ENCODE results near the gene PATL2. TPM values are rescaled to one million over a fixed set of nuclear protein-coding genes. Genes with fewer than 3 reads are reported as not detected.

The PATL2 gene
- total and polyA plus RNA-seq, 3 donors from 2014 or later, result 0.62 to 0.87 (median 0.76) TPM

DNA sequence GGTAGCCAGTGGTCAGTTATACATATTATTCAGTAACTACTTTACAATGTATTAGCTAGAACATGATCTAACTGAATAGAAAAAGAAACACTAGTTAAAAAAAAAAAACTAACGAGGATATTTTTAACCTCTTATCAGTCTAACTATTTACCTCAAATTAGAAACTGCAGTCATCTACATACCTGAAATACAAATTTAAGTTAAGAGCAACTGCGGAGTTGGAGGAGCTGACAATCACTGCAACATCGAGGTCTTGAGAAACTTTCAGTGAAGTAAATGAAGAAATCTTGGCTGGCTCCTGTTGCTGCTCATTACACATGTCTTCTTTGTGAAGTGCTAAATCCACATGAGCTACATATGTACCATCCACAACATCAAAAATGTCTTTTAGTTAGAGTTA lies 54.2 kb downstream of the PATL2 start:
- WGBS, 2 donors, result 85 to 92% methylated on average over 3 of the region's 3 CpGs
- H3K4me3 ChIP-seq, result no peak overlapping the region
- intact Hi-C loops (cut with DNase I; ENCODE audit: low total_unique reads), result no loop called here
- no peaks in the 10 kb centered on the region for H3K27me3 ChIP-seq
- no peaks in the 10 kb centered on the region for H3K36me3 ChIP-seq (ENCODE audit: low read depth, missing control alignments)
- TF ChIP-seq POLR2A (IDR thresholded peaks at IDR 0.05) (no peak), CTCF (IDR thresholded peaks at IDR 0.05) (no peak)
- H3K4me1 ChIP-seq, result no peaks in the 10 kb centered on the region
- no peak overlapping the region for H3K27ac ChIP-seq
- H3K9me3 ChIP-seq, result no peaks in the 10 kb centered on the region
- DNase-seq, result no peak

- H3K27ac ChIP-seq, result no peak overlapping the region
- H3K27me3 ChIP-seq, result no peaks in the 10 kb centered on the region
- no peak overlapping the region for H3K4me3 ChIP-seq
- WGBS, 2 donors, result 96 to 97% methylated on average over 1 of the region's 1 CpG
- TF ChIP-seq CTCF (IDR thresholded peaks at IDR 0.05) (no peak), POLR2A (IDR thresholded peaks at IDR 0.05) (no peak)
- H3K36me3 ChIP-seq (ENCODE audit: low read depth, missing control alignments), result no peaks in the 10 kb centered on the region
- intact Hi-C loops (cut with DNase I; ENCODE audit: low total_unique reads), result no loop called here
- no peaks in the 10 kb centered on the region for H3K9me3 ChIP-seq
- DNase-seq, result no peak
- no peaks in the 10 kb centered on the region for H3K4me1 ChIP-seq
These were observed 54.8 kb downstream of the PATL2 start for GRCh38 chr15:44656298-44656697.

DNA sequence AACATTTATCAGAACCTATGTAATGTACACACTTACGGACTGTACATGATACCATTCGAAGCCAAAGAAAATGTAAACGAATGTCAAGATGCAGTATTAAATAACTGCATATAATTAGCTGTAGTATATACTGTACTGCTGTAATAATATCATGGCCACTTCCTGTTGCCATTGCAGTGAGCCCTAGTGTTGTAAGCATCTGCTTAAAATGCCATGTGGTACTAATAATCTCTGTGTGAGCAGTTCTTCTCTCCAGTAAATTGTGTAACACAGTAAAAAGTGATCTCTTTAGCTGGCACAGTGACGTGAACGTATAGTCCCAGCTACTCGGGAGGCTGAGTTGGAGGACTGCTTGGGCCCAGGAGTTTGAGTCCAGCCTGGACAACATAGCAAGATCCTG lies 56.3 kb downstream of the PATL2 start:
- no peak overlapping the region for H3K27ac ChIP-seq
- H3K27me3 ChIP-seq, result no peaks in the 10 kb centered on the region
- intact Hi-C loops (cut with DNase I; ENCODE audit: low total_unique reads), result no loop called here
- H3K4me1 ChIP-seq, result no peaks in the 10 kb centered on the region
- no peak for DNase-seq
- no peak overlapping the region for H3K4me3 ChIP-seq
- H3K9me3 ChIP-seq, result no peaks in the 10 kb centered on the region
- TF ChIP-seq POLR2A (IDR thresholded peaks at IDR 0.05) (no peak), CTCF (IDR thresholded peaks at IDR 0.05) (no peak)
- WGBS, 2 donors, result 96 to 98% methylated on average over 6 of the region's 6 CpGs
- H3K36me3 ChIP-seq (ENCODE audit: low read depth, missing control alignments), result no peaks in the 10 kb centered on the region

GRCh38 chr15:44647637-44648036 lies 63.5 kb downstream of the PATL2 start:
- TF ChIP-seq POLR2A (IDR thresholded peaks at IDR 0.05) (no peak), CTCF (IDR thresholded peaks at IDR 0.05) (no peak)
- no peak overlapping the region for H3K27ac ChIP-seq
- no peaks in the 10 kb centered on the region for H3K4me1 ChIP-seq
- intact Hi-C loops (cut with DNase I; ENCODE audit: low total_unique reads), result no loop called here
- no peak overlapping the region for H3K4me3 ChIP-seq
- no peaks in the 10 kb centered on the region for H3K27me3 ChIP-seq
- H3K9me3 ChIP-seq, result no peaks in the 10 kb centered on the region
- H3K36me3 ChIP-seq (ENCODE audit: low read depth, missing control alignments), result no peaks in the 10 kb centered on the region
- no peak for DNase-seq

GRCh38 chr15:44647036-44647435 lies 64.1 kb downstream of the PATL2 start:
- Histone ChIP-seq H3K4me3 (no peak overlapping the region), H3K27ac (no peak overlapping the region), H3K4me1 (no peaks in the 10 kb centered on the region), H3K27me3 (no peaks in the 10 kb centered on the region), H3K9me3 (no peaks in the 10 kb centered on the region), H3K36me3 (ENCODE audit: low read depth, missing control alignments) (no peaks in the 10 kb centered on the region)
- intact Hi-C loops (cut with DNase I; ENCODE audit: low total_unique reads), result no loop called here
- 96 to 100% methylated on average over 1 of the region's 1 CpG for WGBS, 2 donors
- no peak for DNase-seq
- TF ChIP-seq POLR2A (IDR thresholded peaks at IDR 0.05) (no peak), CTCF (IDR thresholded peaks at IDR 0.05) (no peak)

Measured in testis (tissue), 3 donors.